DMS 273 (cell line): ENCODE results near the gene PARP12.

Experiments used
- DNase-seq: peaks from one replicate; lab custom pipeline; 2025; ENCODE audit not compliant: unreplicated experiment; lab: John Stamatoyannopoulos, UW

PARP12 gene

GRCh38 chr7:139992353-139993044 lies 70.3 kb downstream of the PARP12 start:
- peak; percentile 62 for DNase-seq

GRCh38 chr7:139991911-139992310 lies 70.8 kb downstream of the PARP12 start:
- DNase-seq, result no peak

- no peak for DNase-seq
Observed at GRCh38 chr7:139991269-139991666, 71.5 kb downstream of the PARP12 start.

- DNase-seq, result no peak
Observed at GRCh38 chr7:139990571-139991268, 72.0 kb downstream of the PARP12 start.

GRCh38 chr7:139990142-139990535 lies 72.6 kb downstream of the PARP12 start:
- no peak for DNase-seq

GRCh38 chr7:139989366-139990141 lies 73.2 kb downstream of the PARP12 start:
- DNase-seq, result no peak

GRCh38 chr7:139987691-139988516 lies 74.8 kb downstream of the PARP12 start:
- no peak for DNase-seq

- DNase-seq, result no peak
Observed at GRCh38 chr7:139985811-139986210, 76.9 kb downstream of the PARP12 start.

- DNase-seq, result no peak
Observed at GRCh38 chr7:139984642-139985539, 77.9 kb downstream of the PARP12 start.

GRCh38 chr7:139982927-139983920 lies 79.5 kb downstream of the PARP12 start:
- DNase-seq, result no peak

GRCh38 chr7:139981511-139981895 lies 81.2 kb downstream of the PARP12 start:
- DNase-seq, result no peak

GRCh38 chr7:139976838-139977656 lies 85.7 kb downstream of the PARP12 start:
- no peak for DNase-seq

- DNase-seq, result no peak
Observed at GRCh38 chr7:139976055-139976837, 86.5 kb downstream of the PARP12 start.

GRCh38 chr7:139974179-139974811 lies 88.5 kb downstream of the PARP12 start:
- DNase-seq, result no peak
